Measurements from ENCODE around the gene ZNF536. TPM values are rescaled to one million over a fixed set of nuclear protein-coding genes. Genes with fewer than 3 reads are reported as not detected.

Gene ZNF536
- total and polyA plus RNA-seq, 2 of the 13 experiments (the other 11 are each of a cell fraction or from before 2014, with no cell fraction given), result not detected

- TF ChIP-seq ZNF580 (CRISPR knock-in tag; IDR thresholded peaks at IDR 0.05; ENCODE audit: borderline replicate concordance, low read depth) (no peak), ZNF317 (CRISPR knock-in tag; IDR thresholded peaks at IDR 0.05) (no peak), ZNF318 (CRISPR knock-in tag; IDR thresholded peaks at IDR 0.05) (no peak), TRIM22 (IDR thresholded peaks at IDR 0.05) (no peak), GFI1 (CRISPR knock-in tag; IDR thresholded peaks at IDR 0.05; ENCODE audit: borderline replicate concordance) (no peak), ZNF430 (CRISPR knock-in tag; IDR thresholded peaks at IDR 0.05) (no peak), CHD4 (IDR thresholded peaks at IDR 0.05; ENCODE audit: borderline replicate concordance, low read length) (no peak), FUBP1 (CRISPR knock-in tag; IDR thresholded peaks at IDR 0.05; ENCODE audit: borderline replicate concordance) (no peak), ZNF577 (CRISPR knock-in tag; IDR thresholded peaks at IDR 0.05; ENCODE audit: borderline replicate concordance, low read depth) (no peak)
These were observed 32.3 kb upstream of the ZNF536 start (continued) for GRCh38 chr19:30339624-30340525.
